ENCODE data around the gene KTI12.

The KTI12 gene

DNA sequence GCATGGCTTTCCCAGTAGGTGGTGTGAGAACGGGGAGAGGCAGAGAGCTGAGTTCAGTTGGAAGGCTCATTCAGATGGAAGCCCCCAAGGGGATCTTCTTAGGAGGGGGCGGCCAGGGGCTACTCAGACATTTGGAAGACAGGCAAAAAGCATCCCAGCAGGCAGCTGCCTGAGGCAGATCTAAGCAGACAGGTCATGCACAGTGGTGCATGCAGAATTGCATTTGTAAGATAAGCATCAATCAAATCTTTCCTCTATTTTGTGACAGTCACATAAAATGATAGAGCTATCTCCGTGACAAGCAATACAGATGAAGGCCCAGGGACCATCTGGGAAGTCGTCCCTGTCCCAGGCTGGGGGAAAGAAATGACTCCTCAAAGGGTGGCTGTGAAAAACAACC is 46.9 kb downstream of the KTI12 start:
- ChIA-PET POLR2A (no interaction called here), CTCF (no interaction called here)
- TF ChIP-seq NFRKB (IDR thresholded peaks at IDR 0.05) (no peak), SP1 (IDR thresholded peaks at IDR 0.05) (no peak), LEF1 (IDR thresholded peaks at IDR 0.05; ENCODE audit: borderline replicate concordance) (no peak)
- TF ChIP-seq, protein P1, sequence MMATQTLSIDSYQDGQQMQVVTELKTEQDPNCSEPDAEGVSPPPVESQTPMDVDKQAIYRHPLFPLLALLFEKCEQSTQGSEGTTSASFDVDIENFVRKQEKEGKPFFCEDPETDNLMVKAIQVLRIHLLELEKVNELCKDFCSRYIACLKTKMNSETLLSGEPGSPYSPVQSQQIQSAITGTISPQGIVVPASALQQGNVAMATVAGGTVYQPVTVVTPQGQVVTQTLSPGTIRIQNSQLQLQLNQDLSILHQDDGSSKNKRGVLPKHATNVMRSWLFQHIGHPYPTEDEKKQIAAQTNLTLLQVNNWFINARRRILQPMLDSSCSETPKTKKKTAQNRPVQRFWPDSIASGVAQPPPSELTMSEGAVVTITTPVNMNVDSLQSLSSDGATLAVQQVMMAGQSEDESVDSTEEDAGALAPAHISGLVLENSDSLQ (IDR thresholded peaks at IDR 0.05), result peak; percentile 22; the same call in 1 of the 2 replicates
- DNase-seq (ENCODE audit: extremely low spot score), result no peak

DNA sequence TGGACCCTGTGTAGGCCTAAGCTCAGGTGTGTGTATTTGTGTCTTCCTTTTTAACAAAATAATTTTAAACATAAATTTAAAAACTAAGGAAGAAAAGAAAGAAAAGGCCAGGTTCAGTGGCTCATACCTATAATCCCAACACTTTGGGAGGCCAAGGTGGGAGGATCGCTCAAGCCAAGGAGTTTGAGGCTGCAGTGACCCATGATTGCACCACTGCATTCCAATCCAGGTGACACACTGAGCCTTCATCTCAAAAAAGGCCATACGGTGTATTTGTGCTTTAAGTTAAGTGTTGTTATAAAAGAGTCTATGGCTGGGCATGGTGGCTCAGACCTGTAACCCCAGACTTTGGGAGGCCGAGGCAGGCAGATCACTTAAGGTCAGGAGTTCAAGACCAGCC is 51.4 kb downstream of the KTI12 start:
- ChIA-PET CTCF (no interaction called here), POLR2A (no interaction called here)
- DNase-seq (ENCODE audit: extremely low spot score), result no peak
- no peak for TF ChIP-seq ZNF384 (IDR thresholded peaks at IDR 0.05)
- no peak for TF ChIP-seq TARDBP (IDR thresholded peaks at IDR 0.05)
- no peak for TF ChIP-seq LEF1 (IDR thresholded peaks at IDR 0.05; ENCODE audit: borderline replicate concordance)

Data from HEK293T (cell line).